Panc1 (cell line): Measurements from ENCODE around the gene CCDC86. TPM values are rescaled to one million over a fixed set of nuclear protein-coding genes. Genes with fewer than 3 reads are reported as not detected.

Experiments used
- ATAC-seq: fragments of 200-7000 bp; cut with Tn5 transposase; 2 replicates; pipeline ENCODE4 v1.9.1; 2020; ENCODE audit warnings: mild to moderate bottlenecking, moderate library complexity
- BruUV-seq: library from RNA; stranded (reverse); fragments of 400-500 nt; replicated peaks from 2 replicates; lab custom pipeline; 2021; lab: Mats Ljungman, UMichigan
- CTCF ChIA-PET: fragments of 300-600 bp; sonication (Branson Sonifier 250); formaldehyde crosslinking; loops from one replicate; lab custom pipeline; 2022; ENCODE audit warnings: antibody characterized with exemption; lab: Charles Lee
- POLR2A ChIA-PET: fragments of 300-600 bp; sonication (Branson Sonifier 250); formaldehyde crosslinking; loops from one replicate; lab custom pipeline; 2022; ENCODE audit warnings: antibody characterized with exemption; lab: Charles Lee
- DNase-seq: peaks from one replicate; pipeline ENCODE4 v3.0.0-alpha.2; 2010; ENCODE audit warnings: low read depth, low spot score
- H3K27ac ChIP-seq: 2 replicates; pipeline ENCODE4 v1.5.1; 2011; ENCODE audit warnings: mild to moderate bottlenecking, low read length, inconsistent platforms
- H3K27me3 ChIP-seq: fragments of 200-500 bp; sonication (Bioruptor generic); 2 replicates; pipeline ENCODE4 v1.6.0; 2014; ENCODE audit warnings: low read length, inconsistent platforms; ENCODE audit not compliant: control insufficient read depth, insufficient read depth
- H3K36me3 ChIP-seq: fragments of 200-500 bp; sonication (Bioruptor generic); 2 replicates; pipeline ENCODE4 v1.5.1; 2014; ENCODE audit warnings: inconsistent platforms, mild to moderate bottlenecking, low read length, moderate library complexity; ENCODE audit not compliant: control insufficient read depth, insufficient read depth
- H3K4me1 ChIP-seq: 2 replicates; pipeline ENCODE4 v1.5.1; 2011; ENCODE audit warnings: inconsistent platforms, mild to moderate bottlenecking, low read length, moderate library complexity; ENCODE audit not compliant: control insufficient read depth, insufficient read depth
- H3K4me3 ChIP-seq, 2 experiments: 2 replicates each; pipeline ENCODE4 v1.5.1; 2011 to 2012; ENCODE audit warnings: low read depth in 2 of 2, low read length in 2 of 2, mild to moderate bottlenecking in 2 of 2, inconsistent platforms in 1 of 2, moderate library complexity in 1 of 2
- H3K9me3 ChIP-seq: fragments of 200-500 bp; sonication (Bioruptor generic); 2 replicates; pipeline ENCODE4 v1.5.1; 2014; ENCODE audit warnings: low read depth, mild to moderate bottlenecking, inconsistent platforms, low read length, moderate library complexity; ENCODE audit not compliant: control insufficient read depth, insufficient read depth
- CTCF ChIP-seq: fragments of 450-650 bp; IDR thresholded peaks from 2 replicates; pipeline ENCODE4 v1.5.1; 2017; ENCODE audit warnings: mild to moderate bottlenecking
- POLR2AphosphoS5 ChIP-seq: IDR thresholded peaks from 2 replicates; pipeline ENCODE4 v1.6.1; 2012; ENCODE audit warnings: mild to moderate bottlenecking, low read depth, low read length, moderate library complexity
- REST ChIP-seq, 2 experiments: IDR thresholded peaks; 2 replicates each; pipeline ENCODE4 v1.6.1; 2011 to 2012; ENCODE audit warnings: low read depth in 2 of 2, control low read depth in 1 of 2, low read length in 1 of 2, mild to moderate bottlenecking in 1 of 2, moderate library complexity in 1 of 2; ENCODE audit not compliant: insufficient read depth in 1 of 2
- SIN3A ChIP-seq: IDR thresholded peaks from 2 replicates; pipeline ENCODE4 v1.6.1; 2012; ENCODE audit warnings: low read depth, mild to moderate bottlenecking, low read length, moderate library complexity, borderline replicate concordance; ENCODE audit not compliant: insufficient read depth
- TCF7L2 ChIP-seq: IDR thresholded peaks from 2 replicates; pipeline ENCODE4 v1.6.1; 2011; ENCODE audit warnings: mild to moderate bottlenecking, low read depth, low read length, inconsistent platforms
- in situ Hi-C: cut with HindIII; loops from 2 replicates; pipeline ENCODE4 v1.10.0; 2016; ENCODE audit warnings: low sequenced_read_pairs, low pct_unique_long_range_greater_than_20kb
- intact Hi-C: fragments of 100-400 bp; cut with micrococcal nuclease; formaldehyde crosslinking; loops from one replicate; pipeline ENCODE4 v1.10.0; 2022; ENCODE audit not compliant: unreplicated experiment
- total RNA-seq: library from RNA; stranded (reverse); gene quantifications from one replicate; pipeline ENCODE4 v1.2.1, GENCODE V29; 2021; ENCODE audit not compliant: unreplicated experiment

CCDC86 gene
- total RNA-seq, 1 experiment from 2014 or later = 70.2 TPM

GRCh38 chr11:60849641-60850520, 8.0 kb downstream of the CCDC86 start (continued):
- no peak for TF ChIP-seq TCF7L2

- in situ Hi-C loops (no loop called here), intact Hi-C loops (no loop called here)
- BruUV-seq = no TSS peak
- TF ChIP-seq SIN3A = no peak
- TF ChIP-seq CTCF = no peak
- no peak for TF ChIP-seq REST (IDR thresholded peaks at IDR 0.05; ENCODE audit: insufficient read depth in 1 of 2, low read depth in 2 of 2, low read length in 1 of 2)
- no peak for TF ChIP-seq TCF7L2
- TF ChIP-seq POLR2AphosphoS5 = no peak
- Histone ChIP-seq H3K9me3 (no peaks in the 10 kb centered on the region), H3K4me3 (no peak overlapping the region), H3K4me1 (no peaks in the 10 kb centered on the region), H3K27me3 (no peaks in the 10 kb centered on the region), H3K27ac (no peak overlapping the region), H3K36me3 (peaks cover 4% of the 10 kb centered on the region)
- ATAC-seq (no peak), DNase-seq (no peak)
- ChIA-PET POLR2A (no interaction called here), CTCF (no interaction called here)
Observed at GRCh38 chr11:60851327-60852104, 9.6 kb downstream of the CCDC86 start.

- DNase-seq (no peak), ATAC-seq (no peak)
- no TSS peak for BruUV-seq
- Histone ChIP-seq H3K9me3 (no peaks in the 10 kb centered on the region), H3K4me3 (no peak overlapping the region), H3K27ac (no peak overlapping the region), H3K27me3 (no peaks in the 10 kb centered on the region), H3K4me1 (no peaks in the 10 kb centered on the region), H3K36me3 (peaks cover 4% of the 10 kb centered on the region)
- POLR2A ChIA-PET = no interaction called here
- TF ChIP-seq REST (IDR thresholded peaks at IDR 0.05; ENCODE audit: insufficient read depth in 1 of 2, low read depth in 2 of 2, low read length in 1 of 2) (no peak), TCF7L2 (no peak), POLR2AphosphoS5 (no peak), SIN3A (no peak), CTCF (no peak)
- intact Hi-C loops = no loop called here
- in situ Hi-C loops = no loop called here
- CTCF ChIA-PET = interaction anchor here (0.5 kb wide), 1 partner anchor 63 kb away, joined by 3 read pairs; no protein-coding TSS in a partner anchor
Observed at GRCh38 chr11:60852117-60852981, 10.4 kb downstream of the CCDC86 start.
